COR-L47 (cell line): ENCODE measurements around the gene ARHGAP19.
A peak's percentile ranks its signal among the peaks of the same experiment; 100 is the strongest.

Experiments used
- DNase-seq: peaks from one replicate; lab custom pipeline; 2025; lab: John Stamatoyannopoulos, UW

Gene ARHGAP19

GRCh38 chr10:97196223-97197029 is 96.0 kb downstream of the ARHGAP19 start:
- DNase-seq = peak; percentile 40

GRCh38 chr10:97195706-97196222 is 96.7 kb downstream of the ARHGAP19 start:
- DNase-seq = no peak

GRCh38 chr10:97192952-97193435 is 99.4 kb downstream of the ARHGAP19 start:
- DNase-seq = no peak

- DNase-seq = no peak
Measured at GRCh38 chr10:97190450-97190849, 102.0 kb downstream of the ARHGAP19 start.

GRCh38 chr10:97188261-97188711 is 104.2 kb downstream of the ARHGAP19 start:
- DNase-seq = peak; percentile 63

GRCh38 chr10:97186911-97187310 is 105.5 kb downstream of the ARHGAP19 start:
- DNase-seq = no peak

- no peak for DNase-seq
Measured at GRCh38 chr10:97185326-97186058, 106.9 kb downstream of the ARHGAP19 start, which contains the start of gene SLIT1. TSS of gene SLIT1 (minus strand) at chr10:97185959. CDS start at chr10:97185674, 285 bp downstream.

- no peak for DNase-seq
Measured at GRCh38 chr10:97184971-97185325, 107.5 kb downstream of the ARHGAP19 start.

- DNase-seq = no peak
Measured at GRCh38 chr10:97183314-97183713, 109.1 kb downstream of the ARHGAP19 start.

- no peak for DNase-seq
Measured at GRCh38 chr10:97182288-97182990, 110.0 kb downstream of the ARHGAP19 start.

GRCh38 chr10:97180986-97181385 is 111.5 kb downstream of the ARHGAP19 start:
- DNase-seq = no peak

- no peak for DNase-seq
Measured at GRCh38 chr10:97180363-97180755, 112.1 kb downstream of the ARHGAP19 start.

GRCh38 chr10:97179731-97180362 is 112.6 kb downstream of the ARHGAP19 start:
- DNase-seq = peak; percentile 94

GRCh38 chr10:97179311-97179710 is 113.1 kb downstream of the ARHGAP19 start:
- no peak for DNase-seq

- DNase-seq = no peak
Measured at GRCh38 chr10:97178074-97178473, 114.4 kb downstream of the ARHGAP19 start.

- DNase-seq = no peak
Measured at GRCh38 chr10:97176226-97176625, 116.2 kb downstream of the ARHGAP19 start.

GRCh38 chr10:97175586-97175985 is 116.9 kb downstream of the ARHGAP19 start:
- DNase-seq = no peak

GRCh38 chr10:97174941-97175340 is 117.5 kb downstream of the ARHGAP19 start:
- DNase-seq = no peak

GRCh38 chr10:97174276-97174775 is 118.1 kb downstream of the ARHGAP19 start:
- no peak for DNase-seq

- no peak for DNase-seq
Measured at GRCh38 chr10:97173036-97173435, 119.4 kb downstream of the ARHGAP19 start.
